ENCODE measurements around the gene GAS2.

The GAS2 gene

DNA sequence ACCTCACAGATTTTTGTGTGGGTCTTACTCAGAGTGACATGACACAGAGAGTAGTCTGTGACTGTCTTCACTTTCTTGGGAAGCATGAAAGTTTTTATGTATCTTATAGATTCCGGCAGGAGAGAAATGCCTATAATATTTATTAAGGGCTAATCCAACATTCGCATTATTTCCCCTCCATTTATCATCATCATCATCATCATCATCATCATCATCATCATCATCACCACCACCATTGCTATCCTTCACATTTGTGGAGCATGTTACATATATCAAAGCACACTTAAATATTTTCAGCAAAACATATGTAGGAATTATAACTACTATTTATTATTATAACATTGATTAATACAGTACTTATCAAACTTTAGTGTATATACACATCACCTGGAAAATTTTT is 66.2 kb downstream of the GAS2 start:
- Histone ChIP-seq H3K9ac (ENCODE audit: low read length) (no peak overlapping the region), H3K4me2 (ENCODE audit: low read depth, low read length) (no peak overlapping the region), H3K79me2 (ENCODE audit: low read length) (0 out of 2 replicates have a peak, but pooled peaks cover 9% of the 10 kb centered on the region), H3K9me3 (replicated peaks; ENCODE audit: insufficient read depth, low read length) (no peaks in the 10 kb centered on the region), H3K4me1 (ENCODE audit: low read length) (no peaks in the 10 kb centered on the region), H3K27ac (ENCODE audit: low read length) (no peak overlapping the region), H4K20me1 (ENCODE audit: insufficient read depth, low read length) (no peaks in the 10 kb centered on the region), H3F3A (ENCODE audit: insufficient read depth, low read length) (no peaks in the 10 kb centered on the region), H3K36me3 (replicated peaks; ENCODE audit: insufficient read depth, low read length) (0 out of 2 replicates have a peak, but pooled peaks cover under 1% of the 10 kb centered on the region), H3K4me3 (ENCODE audit: low read length) (no peak overlapping the region), H3K27me3 (replicated peaks; ENCODE audit: insufficient read depth, low read length) (no peaks in the 10 kb centered on the region), H2AFZ (ENCODE audit: low read length) (no peak overlapping the region), H3K9me2 (replicated peaks; ENCODE audit: insufficient read depth, low read length) (no peaks in the 10 kb centered on the region)
- TF ChIP-seq CTCF (IDR thresholded peaks at IDR 0.05; ENCODE audit: low read length) = no peak
- no peak for TF ChIP-seq EZH2phosphoT487 (IDR thresholded peaks at IDR 0.05; ENCODE audit: low read length)
- no peak for TF ChIP-seq EZH2 (optimal IDR thresholded peaks at IDR 0.05; ENCODE audit: low read depth, low read length)
- DNase-seq = no peak

DNA sequence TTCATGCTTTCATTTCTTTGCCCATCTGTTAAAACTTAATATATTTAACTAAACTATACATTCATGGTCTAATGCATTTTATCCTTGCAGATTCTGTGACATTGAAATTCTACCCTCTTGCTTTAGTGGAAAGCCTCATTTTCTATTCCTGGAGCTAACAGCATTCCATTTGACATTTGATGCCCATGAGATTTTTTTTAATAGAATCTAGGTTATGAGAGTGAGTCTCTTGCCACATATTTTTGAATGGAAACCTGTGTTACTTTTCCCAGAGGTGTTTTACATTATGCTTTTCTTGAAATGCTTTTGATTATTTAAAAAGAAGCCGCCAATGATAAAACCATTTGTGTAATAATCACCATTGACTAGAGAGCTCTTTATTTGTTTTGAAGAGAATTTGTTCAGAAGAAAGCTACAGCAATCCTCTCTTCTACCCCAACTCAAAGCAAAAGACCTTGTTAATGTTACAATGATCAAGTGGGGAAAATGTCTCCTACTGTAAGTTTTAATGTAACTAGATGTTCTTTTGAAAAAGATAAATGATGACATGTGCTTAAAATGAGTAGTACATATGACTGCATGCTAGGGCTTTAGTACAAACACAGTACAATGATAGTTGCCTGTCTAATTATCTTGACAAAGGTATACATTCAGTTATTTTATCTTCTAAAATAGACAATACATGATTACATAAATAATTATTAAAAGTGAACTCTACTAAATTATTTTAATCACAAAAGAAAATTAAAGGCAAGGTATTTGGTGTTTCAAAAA is 67.3 kb downstream of the GAS2 start:
- no peak for DNase-seq
- no peak overlapping the region for H3K4me2 ChIP-seq (ENCODE audit: low read depth, low read length)
- no peaks in the 10 kb centered on the region for H3K36me3 ChIP-seq (replicated peaks; ENCODE audit: insufficient read depth, low read length)
- H3F3A ChIP-seq (ENCODE audit: insufficient read depth, low read length) = no peaks in the 10 kb centered on the region
- no peaks in the 10 kb centered on the region for H3K9me3 ChIP-seq (replicated peaks; ENCODE audit: insufficient read depth, low read length)
- no peaks in the 10 kb centered on the region for H3K9me2 ChIP-seq (replicated peaks; ENCODE audit: insufficient read depth, low read length)
- 0 out of 2 replicates have a peak, but pooled peaks cover 7% of the 10 kb centered on the region for H3K79me2 ChIP-seq (ENCODE audit: low read length)
- no peaks in the 10 kb centered on the region for H4K20me1 ChIP-seq (ENCODE audit: insufficient read depth, low read length)
- no peaks in the 10 kb centered on the region for H3K4me1 ChIP-seq (ENCODE audit: low read length)
- H3K27ac ChIP-seq (ENCODE audit: low read length) = no peak overlapping the region
- no peak overlapping the region for H2AFZ ChIP-seq (ENCODE audit: low read length)
- H3K4me3 ChIP-seq (ENCODE audit: low read length) = no peak overlapping the region
- H3K9ac ChIP-seq (ENCODE audit: low read length) = no peak overlapping the region
- TF ChIP-seq EZH2phosphoT487 (IDR thresholded peaks at IDR 0.05; ENCODE audit: low read length) (no peak), CTCF (IDR thresholded peaks at IDR 0.05; ENCODE audit: low read length) (no peak), EZH2 (optimal IDR thresholded peaks at IDR 0.05; ENCODE audit: low read depth, low read length) (no peak)
- H3K27me3 ChIP-seq (replicated peaks; ENCODE audit: insufficient read depth, low read length) = no peaks in the 10 kb centered on the region

GRCh38 chr11:22734628-22735345 is 68.4 kb downstream of the GAS2 start:
- H3K4me2 ChIP-seq (ENCODE audit: low read depth, low read length) = no peak overlapping the region
- H3K9ac ChIP-seq (ENCODE audit: low read length) = no peak overlapping the region
- H3K27ac ChIP-seq (ENCODE audit: low read length) = no peak overlapping the region
- H3K9me2 ChIP-seq (replicated peaks; ENCODE audit: insufficient read depth, low read length) = no peaks in the 10 kb centered on the region
- H3K4me3 ChIP-seq (ENCODE audit: low read length) = no peak overlapping the region
- H3K4me1 ChIP-seq (ENCODE audit: low read length) = no peaks in the 10 kb centered on the region
- H3K36me3 ChIP-seq (replicated peaks; ENCODE audit: insufficient read depth, low read length) = no peaks in the 10 kb centered on the region
- H3F3A ChIP-seq (ENCODE audit: insufficient read depth, low read length) = no peaks in the 10 kb centered on the region
- H2AFZ ChIP-seq (ENCODE audit: low read length) = no peak overlapping the region
- no peaks in the 10 kb centered on the region for H4K20me1 ChIP-seq (ENCODE audit: insufficient read depth, low read length)
- DNase-seq = no peak
- no peaks in the 10 kb centered on the region for H3K9me3 ChIP-seq (replicated peaks; ENCODE audit: insufficient read depth, low read length)
- H3K79me2 ChIP-seq (ENCODE audit: low read length) = no peaks in the 10 kb centered on the region
- TF ChIP-seq EZH2 (optimal IDR thresholded peaks at IDR 0.05; ENCODE audit: low read depth, low read length) = no peak
- no peak for TF ChIP-seq EZH2phosphoT487 (IDR thresholded peaks at IDR 0.05; ENCODE audit: low read length)
- TF ChIP-seq CTCF (IDR thresholded peaks at IDR 0.05; ENCODE audit: low read length) = no peak
- no peaks in the 10 kb centered on the region for H3K27me3 ChIP-seq (replicated peaks; ENCODE audit: insufficient read depth, low read length)
